NCI-H524 treated with DMSO at 0.1 percent for 48 hours (cell line): ENCODE measurements around the gene CHST3.
"Not testable (repeated sequence)": the region's sequence is repeated elsewhere in the genome, so short reads cannot be mapped to it uniquely, and the experiment has no call there.

ENCODE experiments used
- DNase-seq: peaks from one replicate; lab custom pipeline; 2025; lab: John Stamatoyannopoulos, UW

The CHST3 gene

DNA sequence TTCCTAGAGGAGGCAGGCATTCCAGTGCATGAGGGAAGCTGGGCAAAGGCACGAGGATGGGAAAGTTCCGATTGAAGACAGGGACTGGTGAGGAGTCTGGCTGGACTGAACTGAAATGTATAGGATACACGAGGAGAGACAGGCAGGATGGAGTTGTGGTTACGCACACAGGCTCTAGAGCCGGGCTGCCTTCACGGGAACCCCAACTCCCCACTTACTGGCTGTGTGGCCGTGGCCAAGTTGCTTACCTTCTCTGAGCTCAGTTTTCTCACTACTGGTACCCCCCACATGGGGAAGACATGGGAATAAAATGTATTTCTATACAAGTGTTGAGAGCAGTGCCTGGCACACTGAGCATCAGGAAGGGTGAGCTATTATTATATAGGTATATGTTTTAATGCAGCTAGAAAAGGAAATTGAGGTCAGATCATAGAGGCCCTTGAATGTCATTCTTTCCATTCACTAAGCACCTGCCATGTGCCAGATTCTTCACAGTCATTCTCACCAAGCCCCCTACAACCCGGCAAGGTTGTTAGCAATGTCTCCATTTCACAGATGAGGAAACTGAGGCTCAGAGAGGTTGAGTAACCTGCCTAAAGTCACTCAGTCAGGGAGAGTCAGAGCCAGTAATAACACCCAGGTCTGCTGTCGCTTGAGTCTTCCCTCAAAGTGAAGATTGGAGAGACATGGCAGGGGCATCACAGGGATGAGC, 9.7 kb downstream of the CHST3 start:
- DNase-seq = no peak

DNA sequence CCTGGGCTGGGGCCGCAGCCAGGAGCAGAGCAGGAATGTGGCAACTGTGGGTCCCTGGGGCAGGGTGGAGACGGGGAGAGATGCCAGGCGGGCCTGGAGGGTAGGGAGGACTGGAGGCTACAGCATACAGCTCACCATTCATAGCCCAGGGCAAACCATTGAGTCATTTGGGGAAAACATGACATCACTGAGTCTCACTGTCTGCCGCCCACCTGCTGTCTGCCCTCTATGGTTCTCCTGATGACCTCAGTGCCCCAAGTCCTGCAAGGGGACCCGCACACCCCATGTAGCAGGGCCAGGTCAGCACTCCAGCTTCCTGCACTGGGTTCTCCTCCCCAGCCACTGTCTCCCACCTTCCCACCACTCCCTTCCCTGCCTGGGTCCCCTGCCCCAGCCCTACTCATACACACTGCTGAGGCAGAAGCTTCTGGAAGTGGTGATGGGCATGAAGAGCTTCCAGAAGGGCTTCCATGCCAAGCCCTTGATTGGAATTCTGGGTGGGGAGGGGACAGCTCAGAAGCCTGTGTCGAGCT, 10.4 kb downstream of the CHST3 start:
- no peak for DNase-seq

DNA sequence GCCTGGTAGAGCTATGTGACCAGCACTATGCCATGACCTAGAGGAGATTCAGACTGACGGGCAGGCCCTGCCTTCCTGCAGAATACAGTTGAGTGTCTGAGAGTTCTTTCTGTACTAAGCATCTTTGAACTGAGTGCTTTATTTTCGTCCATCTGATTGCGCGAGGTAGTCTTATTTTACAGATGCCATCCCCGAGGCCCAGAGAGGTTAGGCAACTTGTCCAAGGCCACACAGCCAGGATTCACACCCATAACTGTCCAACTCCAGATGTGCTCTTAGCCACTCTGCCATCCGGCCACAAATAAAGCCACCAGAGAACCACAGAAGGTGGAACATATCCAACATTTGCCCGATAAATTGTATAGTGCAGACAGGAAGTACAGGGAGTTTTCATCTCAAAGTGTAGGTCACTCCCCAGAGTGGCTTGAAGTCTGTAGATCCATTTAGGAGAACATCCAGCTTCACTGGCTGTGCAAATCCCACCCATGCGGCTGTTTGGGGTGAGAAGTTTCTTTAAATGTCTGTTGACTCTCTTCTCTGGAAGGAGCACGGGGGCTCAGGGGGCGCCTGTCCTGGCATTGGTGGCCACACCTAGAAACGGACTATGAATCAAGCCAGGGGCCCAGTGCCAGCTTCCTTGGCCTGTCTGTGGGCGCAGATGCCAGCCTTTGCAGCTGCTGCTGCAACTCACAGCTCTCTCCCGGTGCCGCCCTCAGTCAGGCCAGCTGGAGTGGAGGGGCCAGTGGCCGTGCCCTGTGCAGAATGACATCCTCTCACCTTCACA, 11.1 kb downstream of the CHST3 start:
- DNase-seq = no peak

DNA sequence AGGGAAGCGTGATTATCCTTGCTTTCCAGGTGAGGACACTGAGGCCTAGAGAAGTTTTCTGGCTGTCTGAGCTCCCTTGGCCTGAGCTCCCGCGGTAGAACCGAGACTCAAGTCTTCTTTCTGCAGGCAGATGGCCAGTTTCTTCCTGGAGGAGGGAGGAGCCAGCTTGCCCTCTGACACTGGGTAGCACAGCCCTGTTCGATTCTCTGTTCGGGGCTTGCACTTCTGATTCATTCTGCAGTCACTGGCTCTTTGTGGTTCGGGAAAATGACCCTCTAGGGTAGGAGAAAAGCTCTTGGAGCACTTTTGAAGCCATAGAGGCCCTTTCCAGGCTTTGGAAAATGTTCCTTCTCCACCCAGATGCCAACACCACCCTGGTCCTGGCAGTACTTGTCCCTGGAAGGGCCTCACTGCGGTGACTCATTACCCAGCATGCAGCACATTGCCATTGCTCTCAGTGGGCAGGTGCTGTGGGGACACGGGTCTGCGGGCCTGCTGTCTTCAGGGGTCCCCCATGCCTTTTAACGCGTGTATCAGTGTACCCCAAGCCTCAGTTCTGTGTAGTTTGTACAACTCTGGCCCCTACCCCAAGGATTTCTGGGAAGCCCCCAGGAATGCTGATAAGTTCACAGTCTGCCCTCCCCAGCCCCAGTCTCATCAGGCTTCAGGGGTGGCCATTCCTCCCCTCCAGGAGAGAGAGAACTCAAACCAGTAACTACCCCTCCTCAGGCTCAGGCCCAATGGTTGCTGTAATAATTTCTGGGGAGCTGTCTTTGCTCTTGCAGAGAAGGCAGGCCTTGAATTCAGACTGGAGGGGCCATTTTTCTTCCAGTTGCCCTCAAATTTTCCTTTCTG, 11.9 kb downstream of the CHST3 start:
- no peak for DNase-seq

DNA sequence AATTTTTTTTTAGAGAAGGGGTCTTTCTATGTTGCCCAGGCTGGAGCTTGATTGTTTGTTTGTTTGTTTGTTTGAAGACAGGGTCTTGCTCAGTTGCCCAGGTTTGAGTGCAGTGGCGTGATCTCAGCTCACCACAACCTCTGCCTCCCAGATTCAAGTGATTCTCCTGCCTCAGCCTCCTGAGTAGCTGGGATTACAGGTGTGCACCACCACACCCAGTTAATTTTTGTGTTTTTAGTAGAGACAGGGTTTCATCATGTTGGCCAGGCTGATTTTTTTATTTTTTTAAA, 13.4 kb downstream of the CHST3 start:
- not testable (repeated sequence) for DNase-seq

DNA sequence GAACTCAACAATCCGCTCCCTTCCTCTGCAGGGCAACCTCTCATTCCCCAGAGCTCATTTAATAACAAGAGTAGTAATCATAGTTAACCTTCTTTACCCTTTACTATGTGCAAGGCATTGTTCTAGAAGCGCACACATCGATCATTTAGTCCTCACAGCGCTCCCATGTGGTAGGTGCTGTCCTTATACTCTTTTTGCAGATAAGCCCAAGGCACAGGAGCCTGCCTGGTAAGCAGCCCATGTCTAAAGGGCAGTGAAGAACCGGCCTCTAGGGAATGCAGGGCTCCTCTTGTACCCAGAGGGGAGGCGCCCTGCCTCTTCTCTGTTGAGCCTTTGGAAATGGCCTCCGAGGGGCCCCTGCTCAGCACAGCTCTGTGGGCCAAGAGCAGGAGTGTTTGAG, 14.3 kb downstream of the CHST3 start:
- DNase-seq = no peak

DNA sequence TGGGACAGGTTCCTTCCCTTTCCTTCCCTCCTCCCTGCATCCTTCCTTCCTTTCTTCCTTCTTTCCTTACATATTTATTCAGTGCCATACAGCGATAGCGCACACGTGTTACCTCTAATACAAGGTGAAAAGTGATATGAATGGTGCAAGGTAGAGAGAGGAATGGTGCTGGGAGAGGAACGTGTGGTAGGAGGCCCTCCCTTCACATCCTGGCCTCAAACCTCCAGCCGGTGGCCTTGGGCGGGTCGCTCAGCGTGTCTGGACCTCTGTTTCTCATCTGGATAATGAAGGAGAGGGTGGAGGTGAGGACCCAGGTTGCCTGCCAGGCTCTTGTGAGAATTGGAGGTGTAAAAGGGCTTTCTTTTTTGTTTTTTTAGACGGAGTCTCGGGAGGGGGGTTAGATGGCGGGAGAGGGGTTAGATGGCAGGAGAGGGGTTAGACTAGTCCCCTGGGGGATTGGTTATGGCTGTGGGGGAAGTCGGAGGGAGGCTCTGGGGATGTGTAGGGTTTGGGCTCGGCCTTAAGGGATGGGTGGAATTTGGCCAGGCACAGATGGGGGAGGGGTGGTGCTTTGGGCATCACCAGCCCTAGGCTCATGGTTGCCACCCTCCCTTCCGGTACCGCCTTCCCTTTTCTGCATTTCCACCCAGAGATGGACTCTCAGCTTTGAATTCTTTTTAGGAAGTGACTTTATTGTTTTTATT, 14.9 kb downstream of the CHST3 start:
- no peak for DNase-seq

DNA sequence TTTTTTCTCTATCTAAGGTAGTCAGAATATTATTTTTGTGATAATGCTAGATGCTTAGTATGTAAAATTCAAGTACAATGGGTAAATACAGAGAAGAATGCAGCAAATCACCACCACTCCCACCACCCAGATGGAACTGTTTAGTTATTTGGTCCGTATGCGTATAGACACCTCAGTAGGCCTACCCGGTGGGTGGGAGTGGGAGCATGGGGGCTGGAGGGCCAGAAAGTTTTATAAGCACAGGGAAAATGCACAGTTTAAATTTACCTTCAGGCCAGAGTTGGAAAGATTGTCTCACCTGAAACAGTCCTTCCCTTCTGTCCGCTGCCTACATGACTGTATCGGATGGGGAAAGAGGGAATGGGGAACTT, 15.5 kb downstream of the CHST3 start:
- no peak for DNase-seq

DNA sequence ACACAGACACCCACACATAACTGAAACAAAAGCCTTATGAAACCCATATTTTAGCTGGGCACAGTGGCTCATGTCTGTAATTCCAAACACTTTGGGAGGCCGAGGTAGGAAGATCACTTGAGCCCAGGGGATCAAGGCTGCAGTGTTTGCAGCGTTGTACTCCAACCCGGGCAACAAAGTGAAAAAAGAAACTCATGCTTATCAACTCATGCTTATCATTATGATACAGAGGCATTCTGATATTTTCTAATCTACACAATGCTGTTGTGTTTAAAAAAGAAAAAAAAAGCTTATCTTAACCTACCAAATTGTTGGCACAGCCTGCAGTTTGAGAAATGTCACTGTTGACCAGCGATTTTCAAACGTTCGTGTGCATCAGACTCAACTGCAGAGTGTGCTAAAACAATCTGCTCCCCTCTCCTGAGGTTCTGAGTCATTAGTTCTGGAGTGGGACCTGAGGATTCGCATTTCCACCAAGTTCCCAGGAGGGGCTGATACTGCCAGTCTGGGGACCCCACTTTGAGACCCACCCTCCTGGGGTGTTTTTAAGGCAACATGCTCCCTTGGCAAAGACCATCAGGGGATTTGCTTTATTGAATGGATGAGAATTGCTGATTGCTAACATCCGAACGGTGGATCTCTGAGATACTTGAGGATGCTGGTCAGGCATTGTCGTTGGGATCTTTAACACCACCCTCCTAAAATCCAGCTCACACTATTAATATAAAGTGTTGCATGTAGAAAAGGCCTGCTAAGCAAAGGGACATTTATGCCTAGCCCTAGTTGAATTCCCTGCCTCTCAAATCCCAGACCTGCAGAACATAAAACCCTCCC, 16.2 kb downstream of the CHST3 start:
- no peak for DNase-seq

DNA sequence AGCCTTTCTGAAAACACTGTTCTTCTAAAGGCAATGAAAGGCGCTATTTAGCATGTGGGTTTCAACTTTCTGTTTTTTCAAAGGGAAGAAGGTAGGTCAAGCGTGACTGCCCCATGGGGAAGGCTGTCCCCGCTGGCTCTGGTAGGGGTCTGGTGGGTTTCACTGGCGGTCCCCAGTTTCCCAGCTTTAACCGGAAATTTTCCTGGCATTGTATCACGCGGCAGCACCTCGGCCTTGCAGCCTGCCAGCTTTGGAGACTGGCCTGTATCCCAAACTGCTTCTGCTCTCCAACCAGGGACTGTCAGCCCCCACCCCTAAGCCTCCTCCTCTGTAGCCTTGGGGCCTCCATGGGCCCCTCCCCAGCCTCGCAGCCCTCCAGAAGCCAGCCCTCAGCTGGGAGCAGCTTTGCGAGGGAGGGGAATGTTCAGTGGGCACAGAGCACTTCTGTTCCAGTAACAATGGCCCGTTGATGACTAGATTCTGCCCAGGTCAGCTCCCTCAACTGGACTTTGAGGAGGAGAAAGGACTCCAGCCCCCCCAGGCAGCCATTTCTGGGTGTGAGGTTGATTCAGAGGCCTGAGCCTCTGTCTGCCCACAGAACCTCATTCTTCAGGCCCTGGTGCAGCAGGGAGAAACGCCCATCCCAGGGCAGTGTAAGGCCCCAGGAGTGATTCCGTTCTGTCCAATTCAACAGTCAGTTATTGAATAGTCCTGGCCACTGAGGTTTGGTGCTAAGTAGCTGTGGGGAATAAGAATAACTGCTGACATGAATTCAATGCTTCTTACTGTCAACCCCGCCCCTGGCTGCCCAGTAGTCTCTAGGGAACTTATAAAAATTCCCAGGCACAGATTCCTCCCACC, 17.1 kb downstream of the CHST3 start:
- DNase-seq = no peak

DNA sequence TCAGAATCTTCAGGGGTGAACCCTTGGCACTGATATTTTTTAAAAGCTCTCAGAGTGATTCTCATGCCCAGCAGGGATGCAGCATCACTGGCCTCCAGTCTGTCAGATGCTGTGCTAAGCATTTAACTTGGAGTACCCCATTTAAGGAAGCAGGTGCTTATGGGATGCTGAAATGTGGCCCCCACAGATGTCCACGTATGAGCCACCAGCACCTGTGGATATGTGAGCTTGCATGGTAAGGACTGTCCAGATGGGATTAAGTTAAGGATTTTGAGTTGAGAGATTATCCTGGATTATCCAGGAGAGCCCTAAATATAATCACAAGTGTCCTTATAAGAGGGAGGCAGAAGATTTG, 17.7 kb downstream of the CHST3 start:
- DNase-seq = peak; percentile 82

DNA sequence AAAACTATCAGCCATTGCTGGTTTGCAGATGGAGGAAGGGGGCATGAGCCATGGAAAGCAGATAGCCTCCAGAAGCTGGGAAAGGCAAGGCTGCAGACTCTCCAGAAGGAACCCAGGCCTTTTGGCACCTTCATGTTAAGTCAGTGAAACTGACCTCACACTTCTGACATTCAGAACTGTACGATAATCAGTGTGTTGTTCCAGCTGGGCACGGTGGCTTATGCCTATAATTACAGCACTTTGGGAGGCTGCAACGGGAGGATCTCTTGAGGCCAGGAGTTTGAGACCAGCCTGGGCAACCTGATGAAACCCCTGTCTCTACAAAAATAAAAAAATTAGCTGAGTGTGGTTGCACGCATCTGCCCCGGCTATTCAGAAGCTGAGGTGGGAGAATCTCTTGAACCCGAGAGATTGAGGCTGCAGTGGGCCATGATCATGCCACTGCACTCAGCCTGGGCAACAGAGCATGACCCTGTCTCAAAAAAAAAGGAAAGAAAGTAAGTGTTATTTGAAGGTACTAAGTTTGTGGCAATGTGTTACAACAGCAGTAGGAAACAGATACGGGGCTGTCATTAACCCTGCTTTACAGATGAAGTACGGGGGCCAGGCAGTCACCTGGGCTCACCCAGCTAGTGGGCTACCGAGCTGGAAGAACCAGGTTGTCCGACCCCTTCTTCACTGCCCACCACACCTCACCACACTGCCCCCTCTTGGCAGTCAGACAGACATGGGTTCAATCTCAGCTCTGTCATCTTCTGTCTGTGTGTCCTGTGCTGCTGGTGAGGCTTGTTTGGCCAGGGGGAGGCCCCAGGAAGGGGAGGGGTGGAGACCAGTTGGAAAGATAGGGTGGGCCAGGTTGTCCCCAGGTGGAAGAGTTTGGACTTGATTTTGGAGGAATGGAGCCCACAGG, 18.3 kb downstream of the CHST3 start:
- DNase-seq = no peak

DNA sequence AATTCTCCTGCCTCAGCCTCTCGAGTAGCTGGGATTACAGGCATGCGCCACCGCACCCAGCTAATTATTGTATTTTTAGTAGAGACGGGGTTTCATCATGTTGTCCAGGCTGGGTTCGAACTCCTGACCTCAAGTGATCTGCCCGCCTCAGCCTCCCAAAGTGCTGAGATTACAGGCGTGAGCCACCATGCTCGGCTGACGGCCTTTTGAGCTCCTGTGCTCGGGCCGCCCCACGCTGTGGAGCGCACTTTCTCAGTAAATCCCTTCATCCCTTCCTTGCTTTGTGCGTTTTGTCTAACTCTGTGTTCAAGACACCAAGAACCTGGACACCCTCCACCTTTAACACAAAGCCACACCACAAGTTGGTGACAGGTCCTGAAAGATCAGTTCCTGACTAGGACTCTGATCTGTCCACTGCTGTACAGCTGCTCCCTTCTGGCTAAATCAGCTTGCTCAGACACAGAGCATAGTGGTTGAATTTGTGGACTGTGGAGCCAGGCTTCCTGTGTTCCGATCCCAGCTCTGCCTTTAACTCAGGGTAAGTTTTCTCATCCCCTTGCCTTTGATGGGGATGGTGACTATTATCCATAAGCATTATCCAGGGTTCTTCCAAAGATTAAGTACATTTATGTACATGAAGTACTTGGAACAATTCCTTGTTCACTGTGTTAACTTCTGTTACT, 20.1 kb downstream of the CHST3 start:
- DNase-seq = no peak

DNA sequence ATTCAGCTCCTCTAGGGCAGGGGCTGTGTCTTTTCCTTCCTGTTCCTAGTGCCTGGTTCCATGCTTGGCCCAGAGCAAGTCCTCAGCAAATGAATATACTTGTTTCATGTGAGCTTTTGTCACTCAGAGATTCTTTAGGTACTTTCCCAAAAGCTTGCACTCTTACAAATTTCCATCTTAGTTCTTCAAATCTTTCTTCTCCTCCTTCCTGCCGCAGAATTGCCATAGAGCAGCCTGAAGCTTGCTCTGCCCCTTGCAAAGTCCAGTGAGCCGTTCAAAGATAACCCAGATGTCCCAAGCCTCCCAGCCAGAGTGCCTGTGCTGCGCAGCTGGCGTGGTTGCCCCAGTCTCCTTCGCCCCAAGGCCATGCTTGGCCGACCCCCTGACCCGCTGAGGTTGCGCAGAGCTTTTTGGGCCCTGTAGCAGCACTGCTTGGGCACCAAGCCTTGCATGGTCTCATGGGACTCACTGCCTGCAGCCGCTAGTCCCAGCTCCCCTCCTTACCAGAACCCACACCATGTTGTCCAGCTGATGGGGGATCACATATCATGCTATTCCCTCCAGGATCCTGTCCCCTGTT, 20.7 kb downstream of the CHST3 start:
- DNase-seq = no peak

DNA sequence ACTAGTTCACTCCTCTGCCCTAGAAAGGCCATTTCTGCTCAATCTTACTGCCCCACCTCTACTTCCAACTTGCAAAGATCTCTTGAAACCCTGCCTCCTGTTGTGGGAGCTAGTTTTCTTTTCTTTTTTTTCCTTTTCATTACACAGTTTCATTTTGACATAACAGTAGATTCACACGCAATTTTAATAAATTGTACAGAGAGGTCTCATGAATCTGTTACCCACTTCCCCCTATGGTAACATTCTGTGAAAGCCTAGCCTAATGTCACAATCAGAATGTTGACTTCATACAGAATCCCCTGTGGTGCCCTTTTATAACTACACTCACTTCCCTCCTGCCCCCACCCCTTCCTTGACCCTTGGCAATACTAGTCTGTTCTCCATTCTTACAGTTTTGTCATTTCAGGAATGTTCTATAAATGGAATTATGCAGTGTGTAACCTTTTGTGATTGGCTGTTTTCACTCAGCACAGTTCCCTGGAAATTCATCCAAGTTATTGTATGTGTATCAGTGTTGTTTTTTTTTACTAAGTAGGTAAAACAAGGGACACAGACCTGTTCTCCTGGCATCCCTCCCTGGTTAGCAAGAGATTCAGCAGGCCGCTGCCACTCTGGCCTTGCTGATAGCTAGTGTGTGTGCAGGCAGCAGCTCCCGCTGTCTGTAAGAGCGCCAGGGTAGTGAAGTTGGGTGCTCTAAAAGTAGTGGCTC, 21.5 kb downstream of the CHST3 start:
- no peak for DNase-seq

DNA sequence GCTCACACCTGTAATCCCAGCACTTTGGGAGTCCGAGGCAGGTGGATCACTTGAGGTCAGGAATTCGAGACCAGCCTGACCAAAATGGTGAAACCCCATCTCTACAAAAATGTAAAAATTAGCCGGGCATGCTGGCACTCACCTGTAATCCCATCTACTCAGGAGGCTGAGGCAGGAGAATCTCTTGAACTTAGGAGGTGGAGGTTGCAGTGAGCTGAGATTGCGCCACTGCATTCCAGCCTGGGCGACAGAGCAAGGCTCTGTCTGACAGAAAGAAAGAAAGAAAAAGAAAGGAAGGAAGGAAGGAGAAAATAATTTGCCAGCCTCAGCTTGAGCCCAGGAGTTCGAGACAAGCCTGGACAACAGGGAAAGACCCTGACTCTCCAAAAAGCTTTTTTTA, 24.7 kb downstream of the CHST3 start:
- not testable (repeated sequence) for DNase-seq

DNA sequence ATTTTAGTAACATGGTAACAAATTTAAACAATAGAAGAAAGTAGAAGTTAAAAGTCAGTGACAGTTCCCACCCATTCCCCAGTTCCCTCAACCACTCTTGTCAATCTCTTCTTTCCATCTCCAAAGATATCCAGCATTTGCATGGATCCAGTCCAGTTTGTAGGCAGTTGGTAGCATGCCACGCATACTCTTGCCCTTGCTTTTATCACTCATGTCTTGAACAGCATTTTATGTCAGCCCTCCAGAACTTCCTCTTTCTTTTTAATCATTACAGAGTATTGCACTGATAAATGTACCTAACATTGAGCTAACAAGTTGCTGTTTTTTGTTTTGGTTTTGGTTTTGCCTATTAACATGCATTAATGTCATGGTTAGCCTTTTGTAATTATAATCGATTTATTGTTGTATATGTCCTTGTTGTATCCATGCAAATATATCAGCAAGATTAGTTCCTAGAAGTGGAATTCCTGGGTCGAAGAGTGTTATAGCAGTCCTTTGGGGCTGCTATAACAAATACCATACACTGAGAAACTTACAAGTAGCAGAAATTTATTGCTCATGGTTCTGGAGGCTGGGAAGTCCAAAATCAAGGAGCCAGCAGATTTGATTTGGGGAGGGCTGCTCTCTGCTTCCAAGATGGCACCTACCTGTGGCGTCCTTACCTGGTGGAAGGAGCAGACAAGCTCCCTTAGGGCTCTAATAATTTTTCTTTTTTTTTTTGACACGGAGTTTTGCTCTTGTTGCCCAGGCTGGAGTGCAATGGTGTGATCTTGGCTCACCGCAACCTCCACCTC, 25.7 kb downstream of the CHST3 start:
- DNase-seq = no peak
